Anterior cingulate cortex (tissue), 58 donors: ENCODE data around the gene TOP1.

Experiments used
- DNase-seq, 58 donors: peaks; one replicate each; lab custom pipeline; 2025; lab: John Stamatoyannopoulos, UW

The TOP1 gene

GRCh38 chr20:41161886-41162285, 133.3 kb downstream of the TOP1 start:
- peak in 33 of 58 donors; percentile 11 to 85 (median 34) for DNase-seq

GRCh38 chr20:41162396-41162795, 133.8 kb downstream of the TOP1 start:
- peak in 1 of 58 donors; percentile 34 for DNase-seq

GRCh38 chr20:41163821-41164220, 135.2 kb downstream of the TOP1 start:
- no peak for DNase-seq

- peak in 1 of 58 donors; percentile 17 for DNase-seq
Observed at GRCh38 chr20:41165001-41165882, 136.6 kb downstream of the TOP1 start.

GRCh38 chr20:41166201-41167117, 137.8 kb downstream of the TOP1 start:
- DNase-seq: no peak

- DNase-seq: no peak
Observed at GRCh38 chr20:41167118-41167470, 138.5 kb downstream of the TOP1 start.

- no peak for DNase-seq
Observed at GRCh38 chr20:41167481-41168253, 139.0 kb downstream of the TOP1 start.

GRCh38 chr20:41168281-41169161, 139.9 kb downstream of the TOP1 start:
- no peak for DNase-seq

- no peak for DNase-seq
Observed at GRCh38 chr20:41169162-41169690, 140.6 kb downstream of the TOP1 start.

- DNase-seq: no peak
Observed at GRCh38 chr20:41169791-41170351, 141.2 kb downstream of the TOP1 start.

GRCh38 chr20:41170386-41171105, 141.9 kb downstream of the TOP1 start:
- peak in 1 of 58 donors; percentile 39 for DNase-seq

- no peak for DNase-seq
Observed at GRCh38 chr20:41171736-41172295, 143.2 kb downstream of the TOP1 start.

- peak in 2 of 58 donors; percentile 23 to 30 for DNase-seq
Observed at GRCh38 chr20:41172296-41173140, 143.9 kb downstream of the TOP1 start.

GRCh38 chr20:41173161-41173721, 144.6 kb downstream of the TOP1 start:
- DNase-seq: peak in 56 of 58 donors; percentile 36 to 92 (median 77)

GRCh38 chr20:41173791-41174341, 145.2 kb downstream of the TOP1 start:
- DNase-seq: no peak
